Activated CD4-positive, alpha-beta T cell treated with anti-CD3 and anti-CD28 coated beads, Interleukin-2, amount 10 ng/mL, durations not matched to agents 7 days and 5 days (primary cell): Measurements from ENCODE around the gene DGKI. TPM values are rescaled to one million over a fixed set of nuclear protein-coding genes. Genes with fewer than 3 reads are reported as not detected.
"Not testable (repeated sequence)": the region's sequence is repeated elsewhere in the genome, so short reads cannot be mapped to it uniquely, and the experiment has no call there.

Source experiments
- CTCF ChIA-PET: fragments of 350-600 bp; sonication (Branson Sonifier 250); formaldehyde crosslinking; loops from one replicate; lab custom pipeline; 2021; ENCODE audit warnings: antibody characterized with exemption; lab: Charles Lee
- POLR2A ChIA-PET: fragments of 350-600 bp; sonication (Branson Sonifier 250); formaldehyde crosslinking; loops from one replicate; lab custom pipeline; 2021; ENCODE audit warnings: antibody characterized with exemption; lab: Charles Lee
- DNase-seq: peaks from one replicate; pipeline ENCODE4 v3.0.0-alpha.2; 2020
- H3K27ac Mint-ChIP-seq: one replicate; pipeline ENCODE4 v1.8.0; 2021; ENCODE audit warnings: mild to moderate bottlenecking, moderate library complexity, mixed read lengths
- H3K27me3 Mint-ChIP-seq: one replicate; pipeline ENCODE4 v1.8.0; 2021; ENCODE audit warnings: mixed read lengths
- H3K36me3 Mint-ChIP-seq: one replicate; pipeline ENCODE4 v1.8.0; 2021; ENCODE audit warnings: low read depth, mixed read lengths
- H3K4me1 Mint-ChIP-seq: one replicate; pipeline ENCODE4 v1.8.0; 2021; ENCODE audit warnings: mixed read lengths
- H3K4me3 Mint-ChIP-seq: one replicate; pipeline ENCODE4 v1.8.0; 2021; ENCODE audit warnings: mild to moderate bottlenecking, moderate library complexity, mixed read lengths
- H3K9me3 Mint-ChIP-seq: one replicate; pipeline ENCODE4 v1.8.0; 2021; ENCODE audit warnings: mixed read lengths
- total RNA-seq, 2 experiments: library from RNA; stranded (reverse); gene quantifications; one replicate each; pipeline ENCODE4 v1.2.3, GENCODE V29; 2021

Gene DGKI
- total RNA-seq, 2 experiments from 2014 or later: 0.06 to 0.25 TPM

GRCh38 chr7:137731436-137731835 is 115.3 kb downstream of the DGKI start:
- no peaks in the 10 kb centered on the region for H3K4me1 Mint-ChIP-seq
- POLR2A ChIA-PET: no interaction called here
- CTCF ChIA-PET: interaction anchor here (1.7 kb wide), 1 partner anchor 10 kb away, joined by 3 read pairs; no protein-coding TSS in a partner anchor
- H3K9me3 Mint-ChIP-seq: peaks cover 2% of the 10 kb centered on the region
- H3K4me3 Mint-ChIP-seq: no peak overlapping the region
- no peak overlapping the region for H3K27ac Mint-ChIP-seq
- no peak for DNase-seq
- no peaks in the 10 kb centered on the region for H3K27me3 Mint-ChIP-seq
- no peaks in the 10 kb centered on the region for H3K36me3 Mint-ChIP-seq

DNA sequence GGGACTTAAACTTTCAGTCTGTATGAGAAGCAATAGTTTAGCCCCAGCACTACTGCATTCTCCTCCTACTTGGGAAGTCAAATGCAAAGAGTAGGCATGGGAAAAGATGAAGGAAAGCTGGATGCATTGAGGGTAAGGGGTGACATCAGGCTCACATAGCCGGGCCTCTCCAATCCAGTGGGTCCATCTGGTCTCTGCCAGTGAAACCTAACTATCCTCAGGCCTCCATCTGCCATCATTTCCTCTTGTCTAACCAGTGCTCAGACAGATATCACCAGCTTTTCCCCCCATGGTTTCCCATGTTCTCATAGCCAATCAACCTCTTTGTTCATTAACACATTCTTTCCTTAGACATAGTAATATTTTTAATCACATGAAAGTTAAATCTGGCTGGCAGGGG is 118.3 kb downstream of the DGKI start:
- no peak overlapping the region for H3K4me3 Mint-ChIP-seq
- ChIA-PET CTCF (no interaction called here), POLR2A (no interaction called here)
- no peak for DNase-seq
- H3K9me3 Mint-ChIP-seq: no peaks in the 10 kb centered on the region
- no peaks in the 10 kb centered on the region for H3K27me3 Mint-ChIP-seq
- H3K36me3 Mint-ChIP-seq: no peaks in the 10 kb centered on the region
- no peaks in the 10 kb centered on the region for H3K4me1 Mint-ChIP-seq
- H3K27ac Mint-ChIP-seq: no peak overlapping the region

DNA sequence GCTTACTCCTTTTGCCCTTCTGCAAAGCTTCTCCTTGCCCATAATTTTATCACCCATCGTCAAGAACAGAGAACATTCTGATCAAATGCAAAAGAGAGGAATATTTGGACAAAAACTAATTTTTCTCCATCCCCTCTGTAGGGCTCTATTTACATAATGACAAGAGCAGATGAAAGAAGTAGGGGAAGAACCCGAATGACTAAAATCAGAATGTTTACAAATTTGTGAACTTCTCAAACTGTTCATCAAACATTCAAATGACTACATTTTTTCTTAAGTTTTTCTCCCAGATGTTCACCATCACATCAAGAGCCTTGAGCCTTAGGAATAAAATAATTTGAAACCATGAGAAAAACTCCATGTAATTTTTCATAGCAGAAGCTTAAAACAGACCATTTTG is 119.4 kb downstream of the DGKI start:
- H3K9me3 Mint-ChIP-seq: no peaks in the 10 kb centered on the region
- CTCF ChIA-PET: no interaction called here
- no peaks in the 10 kb centered on the region for H3K27me3 Mint-ChIP-seq
- no peaks in the 10 kb centered on the region for H3K4me1 Mint-ChIP-seq
- no peak overlapping the region for H3K27ac Mint-ChIP-seq
- no peak overlapping the region for H3K4me3 Mint-ChIP-seq
- no peaks in the 10 kb centered on the region for H3K36me3 Mint-ChIP-seq
- POLR2A ChIA-PET: no interaction called here
- DNase-seq: no peak

GRCh38 chr7:137718355-137718754 is 128.4 kb downstream of the DGKI start:
- no peak overlapping the region for H3K27ac Mint-ChIP-seq
- no peaks in the 10 kb centered on the region for H3K9me3 Mint-ChIP-seq
- H3K27me3 Mint-ChIP-seq: no peaks in the 10 kb centered on the region
- ChIA-PET POLR2A (no interaction called here), CTCF (no interaction called here)
- H3K4me3 Mint-ChIP-seq: no peak overlapping the region
- no peak for DNase-seq
- no peaks in the 10 kb centered on the region for H3K36me3 Mint-ChIP-seq
- no peaks in the 10 kb centered on the region for H3K4me1 Mint-ChIP-seq

- CTCF ChIA-PET: no interaction called here
- Mint-ChIP-seq H3K27ac (no peak overlapping the region), H3K4me3 (no peak overlapping the region), H3K9me3 (no peaks in the 10 kb centered on the region), H3K4me1 (no peaks in the 10 kb centered on the region), H3K36me3 (no peaks in the 10 kb centered on the region), H3K27me3 (no peaks in the 10 kb centered on the region)
- POLR2A ChIA-PET: no interaction called here
- DNase-seq: no peak
These were observed 128.9 kb downstream of the DGKI start for GRCh38 chr7:137717811-137718271.

GRCh38 chr7:137717045-137717444 is 129.7 kb downstream of the DGKI start:
- Mint-ChIP-seq H3K9me3 (no peaks in the 10 kb centered on the region), H3K4me1 (no peaks in the 10 kb centered on the region), H3K27me3 (no peaks in the 10 kb centered on the region), H3K36me3 (no peaks in the 10 kb centered on the region), H3K4me3 (no peak overlapping the region), H3K27ac (no peak overlapping the region)
- DNase-seq: no peak
- POLR2A ChIA-PET: no interaction called here
- CTCF ChIA-PET: no interaction called here

GRCh38 chr7:137716061-137716460 is 130.7 kb downstream of the DGKI start:
- Mint-ChIP-seq H3K9me3 (no peaks in the 10 kb centered on the region), H3K27me3 (no peaks in the 10 kb centered on the region), H3K27ac (no peak overlapping the region), H3K36me3 (no peaks in the 10 kb centered on the region), H3K4me3 (no peak overlapping the region), H3K4me1 (no peaks in the 10 kb centered on the region)
- ChIA-PET CTCF (no interaction called here), POLR2A (no interaction called here)
- no peak for DNase-seq

GRCh38 chr7:137715533-137715932 is 131.2 kb downstream of the DGKI start:
- no peak for DNase-seq
- Mint-ChIP-seq H3K36me3 (no peaks in the 10 kb centered on the region), H3K27me3 (no peaks in the 10 kb centered on the region), H3K4me3 (no peak overlapping the region), H3K4me1 (no peaks in the 10 kb centered on the region), H3K27ac (no peak overlapping the region), H3K9me3 (no peaks in the 10 kb centered on the region)
- ChIA-PET POLR2A (no interaction called here), CTCF (no interaction called here)

DNA sequence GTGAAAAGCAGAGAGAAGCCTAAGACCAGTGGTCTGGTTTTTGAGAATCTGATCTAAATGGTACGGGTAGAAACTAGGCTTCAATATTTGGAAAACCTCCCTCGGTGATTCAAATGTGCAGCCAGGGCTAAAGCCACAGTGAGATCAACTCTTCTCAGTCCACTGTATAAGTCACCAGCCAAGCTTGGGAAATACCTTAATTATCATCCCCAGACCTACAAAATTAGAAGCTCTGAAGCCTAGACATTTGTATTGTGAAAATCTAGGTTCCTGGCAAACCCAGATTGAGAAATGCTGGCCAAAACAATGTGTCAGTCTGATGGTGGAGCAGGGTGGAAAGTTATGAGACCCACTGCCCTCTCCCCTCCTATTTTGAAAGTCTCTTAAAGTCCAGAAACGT is 131.7 kb downstream of the DGKI start:
- H3K36me3 Mint-ChIP-seq: no peaks in the 10 kb centered on the region
- no peaks in the 10 kb centered on the region for H3K9me3 Mint-ChIP-seq
- H3K4me1 Mint-ChIP-seq: no peaks in the 10 kb centered on the region
- H3K27me3 Mint-ChIP-seq: no peaks in the 10 kb centered on the region
- POLR2A ChIA-PET: no interaction called here
- CTCF ChIA-PET: no interaction called here
- H3K27ac Mint-ChIP-seq: no peak overlapping the region
- H3K4me3 Mint-ChIP-seq: no peak overlapping the region
- no peak for DNase-seq

DNA sequence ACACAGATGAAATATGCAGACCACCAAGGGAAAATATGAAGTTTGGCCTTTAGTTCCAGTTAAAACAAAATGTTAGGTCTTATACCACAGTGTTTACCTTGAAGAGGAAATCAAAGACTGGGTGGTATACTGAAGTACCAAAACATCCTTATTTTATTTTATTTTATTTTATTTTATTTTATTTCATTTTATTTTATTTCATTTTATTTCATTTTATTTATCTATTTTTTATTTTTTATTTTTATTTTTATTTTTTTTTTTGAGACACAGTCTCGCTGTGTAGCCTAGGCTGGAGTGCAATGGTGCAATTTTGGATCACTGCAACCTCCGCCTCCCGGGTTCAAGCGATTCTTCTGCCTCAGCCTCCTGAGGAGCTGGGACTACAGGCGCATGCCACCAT is 140.4 kb downstream of the DGKI start:
- CTCF ChIA-PET: not testable (repeated sequence)

DNA sequence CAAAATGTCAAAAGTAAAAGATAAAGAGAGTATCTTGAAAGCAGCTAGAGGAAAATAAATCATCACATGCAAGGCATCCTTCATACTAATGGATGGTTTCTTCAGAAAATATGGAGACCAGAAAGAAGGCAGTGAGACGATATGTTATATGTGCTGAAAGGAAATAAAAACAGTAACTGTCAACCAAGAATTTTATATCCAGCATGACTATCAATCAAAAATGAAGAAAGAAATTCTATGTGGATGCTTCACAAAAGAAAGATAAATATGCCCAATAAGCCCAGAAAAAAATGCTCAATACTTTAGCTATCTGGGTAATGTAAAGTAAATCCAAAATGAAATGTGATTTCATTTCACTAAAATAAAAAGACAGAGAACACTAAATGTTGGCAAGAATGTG is 142.1 kb downstream of the DGKI start:
- no peaks in the 10 kb centered on the region for H3K27me3 Mint-ChIP-seq
- no peaks in the 10 kb centered on the region for H3K4me1 Mint-ChIP-seq
- peaks cover 8% of the 10 kb centered on the region for H3K9me3 Mint-ChIP-seq
- no peak overlapping the region for H3K27ac Mint-ChIP-seq
- H3K4me3 Mint-ChIP-seq: no peak overlapping the region
- H3K36me3 Mint-ChIP-seq: no peaks in the 10 kb centered on the region
- no peak for DNase-seq
- CTCF ChIA-PET: no interaction called here
- POLR2A ChIA-PET: no interaction called here

More for the DNA sequence above, 140.4 kb downstream of the DGKI start:
- H3K27me3 Mint-ChIP-seq, H3K27ac Mint-ChIP-seq, H3K36me3 Mint-ChIP-seq, H3K9me3 Mint-ChIP-seq, H3K4me1 Mint-ChIP-seq, H3K4me3 Mint-ChIP-seq, DNase-seq, POLR2A ChIA-PET: not testable (repeated sequence)

- Mint-ChIP-seq H3K9me3 (peaks cover 8% of the 10 kb centered on the region), H3K4me3 (no peak overlapping the region), H3K4me1 (no peaks in the 10 kb centered on the region), H3K27me3 (no peaks in the 10 kb centered on the region), H3K27ac (no peak overlapping the region), H3K36me3 (no peaks in the 10 kb centered on the region)
- ChIA-PET POLR2A (no interaction called here), CTCF (no interaction called here)
- no peak for DNase-seq
These were observed 143.3 kb downstream of the DGKI start for GRCh38 chr7:137703291-137704010.

DNA sequence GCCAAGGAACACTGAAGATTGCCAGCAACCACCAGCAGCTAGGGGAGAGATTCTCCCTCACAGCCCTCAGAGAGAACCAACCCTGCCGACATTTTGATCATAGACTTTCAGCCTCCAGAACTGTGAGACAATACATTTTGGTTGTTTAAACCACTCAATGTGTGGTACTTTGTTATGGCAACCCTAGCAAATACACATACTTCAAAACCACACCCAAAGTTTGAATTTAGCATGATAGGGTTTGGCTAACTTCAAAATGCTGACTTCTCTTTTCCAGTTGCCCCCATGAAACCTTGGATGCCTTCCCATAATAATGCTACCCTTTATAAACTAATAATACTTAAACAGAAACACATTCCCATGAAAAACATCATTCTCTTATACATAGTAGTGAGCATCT is 149.8 kb downstream of the DGKI start:
- H3K27ac Mint-ChIP-seq: no peak overlapping the region
- CTCF ChIA-PET: no interaction called here

GRCh38 chr7:137696376-137696775 is 150.4 kb downstream of the DGKI start:
- POLR2A ChIA-PET: no interaction called here
- no peak for DNase-seq
- CTCF ChIA-PET: no interaction called here
- H3K4me1 Mint-ChIP-seq: no peaks in the 10 kb centered on the region
- peaks cover 2% of the 10 kb centered on the region for H3K27me3 Mint-ChIP-seq
- no peak overlapping the region for H3K27ac Mint-ChIP-seq
- H3K9me3 Mint-ChIP-seq: no peaks in the 10 kb centered on the region
- H3K36me3 Mint-ChIP-seq: no peaks in the 10 kb centered on the region
- H3K4me3 Mint-ChIP-seq: no peak overlapping the region

More for the DNA sequence above, 149.8 kb downstream of the DGKI start:
- no peaks in the 10 kb centered on the region for H3K4me1 Mint-ChIP-seq
- H3K36me3 Mint-ChIP-seq: no peaks in the 10 kb centered on the region
- no peaks in the 10 kb centered on the region for H3K9me3 Mint-ChIP-seq
- POLR2A ChIA-PET: no interaction called here
- no peak for DNase-seq
- H3K4me3 Mint-ChIP-seq: no peak overlapping the region
- H3K27me3 Mint-ChIP-seq: peaks cover 2% of the 10 kb centered on the region
